NK-92 (cell line): ENCODE measurements around the gene OR14K1.
"Not testable (repeated sequence)": the region's sequence is repeated elsewhere in the genome, so short reads cannot be mapped to it uniquely, and the experiment has no call there.

Experiments used
- DNase-seq: peaks from one replicate; lab custom pipeline; 2025; ENCODE audit not compliant: unreplicated experiment; lab: John Stamatoyannopoulos, UW

The OR14K1 gene, protein sequence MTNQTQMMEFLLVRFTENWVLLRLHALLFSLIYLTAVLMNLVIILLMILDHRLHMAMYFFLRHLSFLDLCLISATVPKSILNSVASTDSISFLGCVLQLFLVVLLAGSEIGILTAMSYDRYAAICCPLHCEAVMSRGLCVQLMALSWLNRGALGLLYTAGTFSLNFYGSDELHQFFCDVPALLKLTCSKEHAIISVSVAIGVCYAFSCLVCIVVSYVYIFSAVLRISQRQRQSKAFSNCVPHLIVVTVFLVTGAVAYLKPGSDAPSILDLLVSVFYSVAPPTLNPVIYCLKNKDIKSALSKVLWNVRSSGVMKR

GRCh38 chr1:247738315-247738714, at the start of gene OR14K1:
Gene OR14K1, plus strand, starts transcription at chr1:247738615. Its CDS starts 0 bp downstream, at chr1:247738615.
- no peak for DNase-seq

DNA sequence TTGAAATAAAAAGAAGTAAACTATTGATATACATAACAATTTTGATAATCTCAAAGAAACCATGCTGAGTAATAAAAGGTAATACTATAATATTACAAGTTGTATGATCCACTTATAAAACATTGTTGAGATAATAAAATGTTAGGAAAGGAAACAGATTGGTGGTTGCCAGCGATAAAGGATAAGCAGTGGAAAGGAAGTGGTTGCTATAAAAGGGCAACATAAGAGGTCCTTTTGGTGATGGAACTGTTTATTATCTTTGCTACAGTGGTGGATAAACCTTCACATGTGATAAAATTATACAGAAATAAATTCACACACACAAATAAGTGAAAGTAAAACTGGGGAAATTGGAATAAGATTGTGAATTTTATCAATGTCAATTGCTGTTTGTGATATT, 37.1 kb upstream of the OR14K1 start:
- no peak for DNase-seq

DNA sequence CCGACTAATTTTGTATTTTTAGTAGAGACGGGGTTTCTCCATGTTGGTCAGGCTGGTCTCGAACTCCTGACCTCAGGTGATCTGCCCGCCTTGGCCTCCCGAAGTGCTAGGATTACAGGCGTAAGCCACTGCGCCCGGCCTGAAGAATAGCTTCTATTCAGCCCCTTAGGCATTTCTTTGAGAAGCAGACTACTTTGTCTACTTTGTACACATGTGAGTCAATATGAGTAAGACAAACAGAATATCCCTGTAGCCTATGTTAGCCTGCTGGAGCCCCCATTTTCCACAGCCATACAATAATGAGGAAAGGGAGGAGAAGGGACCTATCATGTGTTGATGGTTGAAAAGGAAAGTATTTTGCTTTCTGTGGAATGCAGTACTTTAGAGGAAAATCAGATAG, 27.7 kb upstream of the OR14K1 start:
- DNase-seq: not testable (repeated sequence)

DNA sequence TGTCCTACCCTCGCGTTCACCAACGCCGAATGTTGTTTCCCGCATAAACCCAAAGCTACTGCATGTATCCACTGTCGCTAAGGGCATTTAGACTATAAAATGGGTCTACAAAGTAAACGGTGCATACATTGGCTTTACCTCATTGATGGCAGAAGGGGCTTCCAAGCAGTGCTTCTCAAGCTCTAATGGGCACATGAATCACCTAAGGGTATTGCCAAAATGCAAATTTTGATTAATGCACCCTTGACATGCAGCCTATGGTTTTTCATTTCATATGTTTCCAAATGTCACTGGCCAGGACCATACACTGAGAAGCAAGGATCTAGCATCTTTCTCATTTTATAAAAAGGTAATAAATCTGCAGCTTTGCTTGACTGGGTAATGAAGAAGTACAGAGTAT, 24.7 kb upstream of the OR14K1 start:
- DNase-seq: no peak

GRCh38 chr1:247716546-247716945, 21.9 kb upstream of the OR14K1 start, which contains the start of gene OR6F1:
Gene OR6F1, minus strand, starts transcription at chr1:247716646. Its CDS starts 3,891 bp downstream, at chr1:247712755.
- no peak for DNase-seq

DNA sequence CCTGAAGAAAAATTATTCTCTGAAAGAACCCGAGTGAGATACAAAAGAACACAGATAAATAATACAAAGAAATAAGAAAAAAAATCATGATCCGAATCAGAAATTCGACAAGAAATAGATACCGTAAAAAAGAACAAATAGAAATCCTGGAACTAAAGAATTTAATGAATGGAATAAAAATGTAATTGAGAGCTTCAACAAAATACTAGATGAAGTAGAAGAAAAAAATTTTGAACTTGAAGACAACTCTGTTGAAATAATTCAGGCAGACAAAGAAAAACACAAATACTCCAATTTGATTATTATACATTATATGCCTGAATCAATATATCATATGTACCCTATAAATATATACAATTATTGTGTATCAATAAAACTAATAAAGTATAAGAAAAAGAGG, 17.2 kb upstream of the OR14K1 start:
- DNase-seq: no peak

GRCh38 chr1:247740721-247741120, 2.3 kb downstream of the OR14K1 start:
- no peak for DNase-seq

DNA sequence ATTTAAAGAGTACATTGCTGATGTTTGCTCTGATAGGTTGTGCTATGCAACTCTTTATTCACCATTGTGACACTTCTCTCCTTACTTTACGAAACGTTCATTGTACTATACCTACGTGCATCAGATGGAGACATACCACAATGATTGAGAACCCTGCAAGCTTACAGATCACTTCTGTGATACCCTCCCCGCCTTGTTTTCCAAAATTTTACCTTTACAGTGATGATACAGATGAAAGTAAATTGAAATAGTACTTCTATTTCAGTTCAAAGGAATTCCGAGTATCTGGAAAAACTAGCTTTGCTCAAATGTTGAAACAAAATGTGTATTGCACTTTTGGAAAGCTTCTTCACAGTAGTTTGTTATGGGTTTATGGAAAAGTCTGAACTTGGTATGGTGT, 3.3 kb downstream of the OR14K1 start:
- no peak for DNase-seq

- not testable (repeated sequence) for DNase-seq
These were observed 3.9 kb downstream of the OR14K1 start for GRCh38 chr1:247742215-247742760.

DNA sequence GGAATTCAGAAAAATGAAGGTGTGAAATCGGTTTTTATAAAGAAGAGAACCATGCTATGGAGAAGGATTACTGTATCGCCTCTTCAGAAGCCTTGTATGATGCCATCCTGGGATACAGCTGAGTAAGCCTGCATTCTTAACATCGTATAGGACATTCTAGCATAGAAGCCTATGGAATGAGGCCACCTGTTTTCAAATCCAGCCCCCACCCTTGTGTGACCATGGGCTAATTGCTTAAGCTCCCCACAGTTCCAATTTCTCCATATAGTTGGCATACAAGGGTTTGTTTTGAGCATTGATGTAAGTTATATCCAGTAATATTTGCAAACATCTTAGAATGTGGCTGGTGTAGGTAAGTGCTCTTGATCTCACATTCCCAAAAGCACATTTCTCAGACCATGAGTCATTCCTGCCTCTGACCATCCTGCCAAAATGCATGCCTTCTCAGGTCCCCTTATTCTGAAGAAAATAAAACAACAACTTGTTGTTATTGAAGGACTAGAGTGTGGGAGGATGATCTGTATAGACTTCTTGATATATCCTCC, 8.0 kb downstream of the OR14K1 start:
- no peak for DNase-seq

GRCh38 chr1:247747616-247748015, 9.2 kb downstream of the OR14K1 start:
- no peak for DNase-seq

DNA sequence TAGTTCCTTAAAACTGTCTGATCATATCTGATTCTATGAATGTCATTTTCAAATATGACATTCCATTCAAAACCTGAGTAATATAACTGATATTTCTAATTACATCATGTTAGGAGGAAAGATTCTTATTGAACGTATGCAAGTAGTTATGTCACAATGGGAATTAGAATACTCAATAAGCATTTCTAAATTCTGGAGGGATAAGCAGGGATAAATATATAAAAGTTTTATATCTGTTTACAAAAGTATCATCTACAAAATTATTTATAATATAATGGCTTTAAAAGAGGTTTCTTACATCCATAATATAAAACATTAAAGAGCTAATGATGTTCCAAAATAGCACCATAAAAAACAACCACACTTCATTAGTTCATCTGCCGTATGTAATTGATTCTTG, 9.6 kb downstream of the OR14K1 start, which contains the start of gene OR14A2:
OR14A2 (minus strand) TSS at position 101 of the 400 bp plus-strand sequence.
- DNase-seq: no peak

DNA sequence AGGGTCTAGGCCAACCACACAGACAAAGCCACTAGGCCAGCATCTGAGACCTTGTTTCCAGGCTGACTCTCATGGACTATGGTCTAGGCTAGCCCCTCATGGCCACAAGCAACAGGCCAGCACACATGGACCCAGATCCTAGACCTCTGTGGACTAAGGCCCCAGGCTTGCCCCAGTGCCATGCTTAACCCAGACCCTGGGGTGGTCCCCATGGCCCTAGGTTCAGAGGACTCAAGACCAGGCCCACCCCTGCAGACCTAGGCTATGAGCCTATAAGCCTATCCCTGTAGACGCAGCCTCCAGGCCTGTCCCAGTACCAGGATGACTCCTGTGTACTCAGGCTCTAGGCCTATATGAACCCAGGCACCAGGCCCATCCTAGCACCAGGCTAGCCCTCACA, 11.5 kb downstream of the OR14K1 start:
- DNase-seq: no peak

DNA sequence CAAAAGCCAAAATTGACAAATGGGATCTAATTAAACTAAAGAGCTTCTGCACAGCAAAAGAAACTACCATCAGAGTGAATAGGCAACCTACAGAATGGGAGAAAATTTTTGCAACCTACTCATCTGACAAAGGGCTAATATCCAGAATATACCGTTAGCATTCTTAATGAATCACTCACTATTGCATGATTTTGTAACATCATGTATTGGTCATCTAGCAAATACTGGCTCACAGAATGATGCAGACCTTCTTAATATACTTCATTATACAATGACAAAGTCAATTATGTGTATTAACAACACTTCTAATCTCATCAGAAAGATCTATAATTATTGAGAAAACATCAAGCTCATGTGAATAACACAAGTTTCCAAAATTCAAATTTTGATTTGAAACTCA, 15.9 kb downstream of the OR14K1 start:
- DNase-seq: not testable (repeated sequence)

DNA sequence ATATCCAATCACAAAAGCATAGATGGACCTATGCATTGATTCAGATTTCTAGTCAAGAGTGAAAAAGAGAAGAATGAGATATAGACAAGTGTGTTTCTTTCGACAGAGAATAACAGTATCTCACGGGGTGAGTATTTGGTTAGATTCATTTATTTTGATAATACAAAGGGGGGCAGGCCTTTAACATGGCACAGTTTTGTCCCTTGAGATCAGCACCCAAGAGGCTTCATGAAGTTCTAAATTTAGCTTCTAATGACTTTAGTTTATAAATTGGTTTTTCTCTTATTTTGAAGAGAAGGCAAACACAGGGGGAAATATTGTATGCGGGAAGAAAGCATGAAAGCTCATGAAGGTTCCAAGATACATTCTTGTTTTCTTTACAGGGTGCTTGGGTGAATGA, 22.0 kb downstream of the OR14K1 start, which contains the start of gene OR1C1:
OR1C1 (minus strand) TSS at position 101 of the 400 bp plus-strand sequence. CDS start 2,150 bp downstream, outside the sequence.
- no peak for DNase-seq

GRCh38 chr1:247769603-247770002, 31.2 kb downstream of the OR14K1 start:
- no peak for DNase-seq
